ENCODE measurements around the gene C1orf115. TPM values are rescaled to one million over a fixed set of nuclear protein-coding genes. Genes with fewer than 3 reads are reported as not detected.
"Not testable (repeated sequence)": the region's sequence is repeated elsewhere in the genome, so short reads cannot be mapped to it uniquely, and the experiment has no call there.

Gene C1orf115
- total RNA-seq, 1 donor = 0.09 TPM

DNA sequence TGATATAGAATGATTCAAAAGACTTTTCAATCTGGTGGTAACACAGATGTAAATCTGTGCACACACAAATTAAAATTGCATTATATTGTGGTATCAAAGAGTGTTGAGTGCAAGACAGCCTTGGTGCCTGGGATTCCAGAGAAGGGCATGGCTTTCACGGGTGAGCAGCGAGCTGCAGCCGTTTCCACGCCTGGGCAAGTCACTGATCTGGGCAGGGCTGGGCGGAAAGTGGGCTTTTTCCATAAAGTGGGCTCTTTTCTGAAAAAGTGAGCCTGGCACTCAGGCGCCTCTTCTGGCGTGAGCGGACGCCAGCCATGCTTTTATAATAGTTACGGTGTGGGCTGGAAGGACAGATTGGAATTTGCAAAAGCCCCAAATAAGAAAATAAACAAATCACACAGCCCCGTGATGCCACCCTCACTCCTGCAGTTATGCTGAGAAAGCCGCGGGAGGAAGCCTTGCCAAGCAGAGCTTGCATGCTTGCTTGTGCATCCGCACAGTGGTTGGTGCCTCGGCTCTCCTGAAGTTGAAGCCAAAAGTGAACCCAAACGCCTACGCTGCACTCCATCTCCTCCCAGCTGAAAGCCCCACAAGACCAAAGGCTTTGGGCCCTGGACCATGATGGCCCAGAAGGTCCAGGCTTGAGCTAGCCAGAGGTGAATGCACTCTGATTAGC lies 7.1 kb upstream of the C1orf115 start:
- no peak overlapping the region for H3K4me3 ChIP-seq (ENCODE audit: low read depth, low read length)
- no peak for DNase-seq (ENCODE audit: low read depth)
- TF ChIP-seq, protein P1, sequence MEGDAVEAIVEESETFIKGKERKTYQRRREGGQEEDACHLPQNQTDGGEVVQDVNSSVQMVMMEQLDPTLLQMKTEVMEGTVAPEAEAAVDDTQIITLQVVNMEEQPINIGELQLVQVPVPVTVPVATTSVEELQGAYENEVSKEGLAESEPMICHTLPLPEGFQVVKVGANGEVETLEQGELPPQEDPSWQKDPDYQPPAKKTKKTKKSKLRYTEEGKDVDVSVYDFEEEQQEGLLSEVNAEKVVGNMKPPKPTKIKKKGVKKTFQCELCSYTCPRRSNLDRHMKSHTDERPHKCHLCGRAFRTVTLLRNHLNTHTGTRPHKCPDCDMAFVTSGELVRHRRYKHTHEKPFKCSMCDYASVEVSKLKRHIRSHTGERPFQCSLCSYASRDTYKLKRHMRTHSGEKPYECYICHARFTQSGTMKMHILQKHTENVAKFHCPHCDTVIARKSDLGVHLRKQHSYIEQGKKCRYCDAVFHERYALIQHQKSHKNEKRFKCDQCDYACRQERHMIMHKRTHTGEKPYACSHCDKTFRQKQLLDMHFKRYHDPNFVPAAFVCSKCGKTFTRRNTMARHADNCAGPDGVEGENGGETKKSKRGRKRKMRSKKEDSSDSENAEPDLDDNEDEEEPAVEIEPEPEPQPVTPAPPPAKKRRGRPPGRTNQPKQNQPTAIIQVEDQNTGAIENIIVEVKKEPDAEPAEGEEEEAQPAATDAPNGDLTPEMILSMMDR (IDR thresholded peaks at IDR 0.05; ENCODE audit: insufficient read depth, low read length) = no peak

DNA sequence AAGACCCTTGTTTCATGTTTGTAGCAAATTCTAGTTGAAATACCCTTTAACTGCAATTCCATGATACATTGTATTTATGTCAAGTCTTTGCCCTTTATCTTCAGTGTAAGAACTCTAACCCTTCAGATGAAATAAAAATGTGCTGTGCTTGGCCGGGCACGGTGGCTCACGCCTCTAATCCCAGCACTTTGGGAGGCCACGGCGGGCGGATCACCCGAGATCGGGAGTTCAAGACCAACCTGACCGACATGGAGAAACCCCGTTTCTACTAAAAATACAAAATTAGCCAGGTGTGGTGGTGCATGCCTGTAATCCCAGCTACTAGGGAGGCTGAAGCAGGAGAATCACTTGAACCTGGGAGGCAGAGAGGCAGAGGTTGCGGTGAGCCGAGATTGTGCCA lies 6.4 kb upstream of the C1orf115 start:
- DNase-seq (ENCODE audit: low read depth); H3K4me3 ChIP-seq (ENCODE audit: low read depth, low read length): not testable (repeated sequence)

DNA sequence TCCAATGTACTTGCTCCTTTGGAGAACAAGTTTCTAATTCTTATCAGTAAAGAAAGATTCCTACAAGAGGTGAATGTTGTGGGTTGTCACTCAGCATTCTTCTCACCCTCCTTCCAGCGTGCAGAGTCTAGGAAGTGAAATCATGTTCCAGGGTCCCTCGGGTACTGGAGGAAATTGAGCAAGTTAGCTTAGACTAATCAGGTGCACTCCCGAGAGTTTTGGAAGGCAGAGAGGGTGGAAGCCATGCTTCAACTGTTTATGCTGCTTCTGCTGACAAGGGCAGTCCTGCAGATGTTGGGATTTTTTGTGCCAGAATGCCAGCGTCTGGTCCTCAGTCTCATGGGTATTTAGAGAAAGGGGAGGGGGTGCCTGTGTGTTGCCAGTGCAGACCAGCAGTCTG lies 5.3 kb upstream of the C1orf115 start:
- TF ChIP-seq, protein P1 (IDR thresholded peaks at IDR 0.05; ENCODE audit: insufficient read depth, low read length) = no peak
- no peak overlapping the region for H3K4me3 ChIP-seq (ENCODE audit: low read depth, low read length)
- DNase-seq (ENCODE audit: low read depth) = no peak

DNA sequence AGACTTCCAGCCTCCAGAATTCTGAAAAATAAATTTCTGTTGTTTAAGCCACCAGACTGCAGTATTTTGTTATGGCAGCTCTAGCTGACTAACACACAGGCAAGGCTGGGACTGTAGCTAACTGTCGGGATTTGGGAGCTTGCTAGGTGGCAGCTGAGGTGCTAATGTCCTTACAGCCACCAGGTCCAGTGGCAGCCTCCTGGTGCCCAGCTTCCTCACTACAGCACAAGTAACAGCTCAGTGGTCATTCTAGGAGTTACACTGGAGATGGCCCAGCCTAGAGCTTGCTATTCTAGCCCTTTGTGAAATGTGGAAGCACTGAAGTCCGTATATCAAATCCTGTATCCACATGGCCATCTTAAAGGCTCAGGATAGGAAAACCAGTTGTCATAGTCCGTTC lies 4.3 kb upstream of the C1orf115 start:
- H3K4me3 ChIP-seq (ENCODE audit: low read depth, low read length) = no peak overlapping the region
- DNase-seq (ENCODE audit: low read depth) = no peak
- TF ChIP-seq, protein P1 (IDR thresholded peaks at IDR 0.05; ENCODE audit: insufficient read depth, low read length) = no peak

DNA sequence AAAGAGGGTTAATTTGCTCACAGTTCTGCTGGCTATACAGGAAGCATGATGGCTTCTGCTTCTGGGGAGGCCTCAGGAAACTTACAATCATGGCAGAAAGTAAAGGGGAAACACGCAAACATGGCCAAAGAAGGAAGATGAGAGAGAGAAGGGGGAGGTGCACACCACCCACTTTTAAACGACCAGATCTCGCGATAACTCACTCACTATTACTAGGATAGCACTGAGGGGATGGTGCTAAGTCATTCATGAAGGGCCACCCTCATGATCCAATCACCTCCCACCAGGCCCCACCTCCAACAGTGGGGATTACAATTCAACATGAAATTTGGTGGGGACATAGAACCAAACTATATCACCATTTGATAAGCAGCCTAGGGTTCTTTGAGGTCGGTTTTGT lies 2.4 kb upstream of the C1orf115 start:
- no peak overlapping the region for H3K4me3 ChIP-seq (ENCODE audit: low read depth, low read length)
- no peak for DNase-seq (ENCODE audit: low read depth)
- TF ChIP-seq, protein P1 (IDR thresholded peaks at IDR 0.05; ENCODE audit: insufficient read depth, low read length) = no peak

DNA sequence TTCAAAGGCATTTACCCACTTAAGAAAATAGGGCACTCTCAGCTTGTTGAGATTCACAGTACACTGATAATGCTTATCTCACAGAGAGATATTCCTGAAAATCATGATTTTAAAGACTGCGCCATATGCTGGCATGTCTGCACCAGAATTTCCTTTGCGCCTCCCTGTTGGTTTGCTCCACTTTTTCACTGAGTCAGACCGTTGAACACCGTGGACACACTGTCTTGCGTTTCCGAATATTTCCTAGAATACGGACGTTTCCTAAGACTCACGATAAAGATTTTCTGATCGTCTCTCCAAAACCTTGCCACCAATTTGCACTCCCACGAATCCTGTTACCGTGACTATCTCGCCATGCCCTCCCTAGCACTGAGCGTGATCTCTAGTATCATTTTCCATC lies 497 bp upstream of the C1orf115 start:
- no peak for DNase-seq (ENCODE audit: low read depth)
- TF ChIP-seq, protein P1 (IDR thresholded peaks at IDR 0.05; ENCODE audit: insufficient read depth, low read length) = no peak
- peak overlapping the region; percentile 56 for H3K4me3 ChIP-seq (ENCODE audit: low read depth, low read length)

DNA sequence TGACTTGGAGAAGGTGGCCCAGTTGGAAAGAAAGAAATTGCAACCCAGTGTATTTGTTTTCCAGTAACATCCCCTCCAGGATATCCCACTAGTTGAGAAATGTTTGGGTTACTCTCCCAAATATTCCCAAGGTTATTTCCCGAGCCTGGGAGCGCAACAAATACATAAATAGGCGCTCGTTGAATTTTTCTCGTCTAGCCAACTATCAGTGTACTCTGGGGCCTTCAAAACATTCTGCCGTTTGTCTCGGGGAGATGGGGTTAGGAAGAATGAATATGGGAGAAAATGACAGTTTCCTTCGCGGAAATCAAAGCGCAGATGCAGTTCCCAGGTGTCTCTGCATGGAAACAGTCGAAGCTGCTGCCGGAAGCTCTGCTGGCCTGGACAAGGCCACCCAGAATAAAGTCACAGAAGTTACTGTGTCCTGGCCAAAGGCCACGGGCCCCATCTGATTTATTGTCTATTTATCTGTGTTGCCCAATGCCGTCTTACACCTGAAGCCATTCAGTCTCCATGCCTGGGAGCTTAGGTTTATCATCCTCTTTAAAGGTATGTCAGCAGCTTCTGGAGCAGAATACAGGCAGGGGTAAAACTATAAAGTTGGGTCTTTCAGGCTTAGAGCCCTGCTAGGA lies 1.0 kb downstream of the C1orf115 start:
- no peak overlapping the region for H3K4me3 ChIP-seq (ENCODE audit: low read depth, low read length)
- no peak for DNase-seq (ENCODE audit: low read depth)
- TF ChIP-seq, protein P1 (IDR thresholded peaks at IDR 0.05; ENCODE audit: insufficient read depth, low read length) = no peak
